Measurements from ENCODE around the gene IL1B. TPM values are rescaled to one million over a fixed set of nuclear protein-coding genes. Genes with fewer than 3 reads are reported as not detected.

IL1B gene
- total and polyA plus RNA-seq, 4 donors: 0.25 to 3.1 (median 0.76) TPM

DNA sequence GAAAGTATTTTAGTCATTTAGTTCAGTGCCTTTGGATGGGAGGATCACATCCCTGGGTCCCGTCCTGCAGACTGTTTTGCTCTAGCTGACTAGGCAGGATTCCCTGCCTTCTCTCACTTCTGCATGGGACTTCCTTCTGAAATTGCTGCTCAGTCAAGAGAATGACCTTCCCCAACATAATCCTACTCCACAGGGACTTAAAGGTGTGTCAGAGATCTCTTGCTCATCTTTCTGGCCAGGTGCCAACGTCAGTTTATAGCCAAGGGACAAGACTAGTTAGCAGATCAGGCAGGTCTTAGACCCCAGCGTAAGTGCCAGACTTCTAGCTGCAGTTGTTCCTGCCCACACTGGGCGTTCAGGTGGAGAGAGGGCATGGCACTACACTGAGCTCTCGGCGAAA lies 9.5 kb upstream of the IL1B start:
- Histone ChIP-seq H3K27me3 (ENCODE audit: control insufficient read depth in 4 of 4, insufficient read depth in 4 of 4, low read length in 3 of 4) (no peaks in the 10 kb centered on the region), H3K9ac (ENCODE audit: low read depth in 1 of 2, low read length in 2 of 2) (no peak overlapping the region), H3K4me3 (ENCODE audit: low read depth in 1 of 3, low read length in 3 of 3) (no peak overlapping the region), H3K36me3 (ENCODE audit: control insufficient read depth in 4 of 4, insufficient read depth in 3 of 4, low read depth in 1 of 4, low read length in 3 of 4) (no peaks in the 10 kb centered on the region), H3K4me1 (ENCODE audit: control insufficient read depth in 4 of 4, insufficient read depth in 4 of 4, low read length in 3 of 4) (no peaks in the 10 kb centered on the region), H3K9me3 (ENCODE audit: control insufficient read depth in 4 of 4, low read length in 3 of 4) (no peaks in the 10 kb centered on the region), H3K27ac (ENCODE audit: low read depth in 1 of 2, low read length in 2 of 2) (no peak overlapping the region)
- WGBS: 85% methylated on average over 6 of the region's 6 CpGs
- peak; percentile 19 for DNase-seq (ENCODE audit: low spot score)
- no peak for TF ChIP-seq JUND (IDR thresholded peaks at IDR 0.05)
- TF ChIP-seq, protein P1, sequence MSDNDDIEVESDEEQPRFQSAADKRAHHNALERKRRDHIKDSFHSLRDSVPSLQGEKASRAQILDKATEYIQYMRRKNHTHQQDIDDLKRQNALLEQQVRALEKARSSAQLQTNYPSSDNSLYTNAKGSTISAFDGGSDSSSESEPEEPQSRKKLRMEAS (IDR thresholded peaks at IDR 0.05): no peak
- no peak for TF ChIP-seq YY1 (IDR thresholded peaks at IDR 0.05)
- no peak for TF ChIP-seq FOXA1 (IDR thresholded peaks at IDR 0.05)
- no peak for TF ChIP-seq HNF4A (conservative IDR thresholded peaks at IDR 0.05)
- no peak for TF ChIP-seq RAD21 (IDR thresholded peaks at IDR 0.05)
- TF ChIP-seq HNF4G (IDR thresholded peaks at IDR 0.05): no peak
- TF ChIP-seq, protein P2, sequence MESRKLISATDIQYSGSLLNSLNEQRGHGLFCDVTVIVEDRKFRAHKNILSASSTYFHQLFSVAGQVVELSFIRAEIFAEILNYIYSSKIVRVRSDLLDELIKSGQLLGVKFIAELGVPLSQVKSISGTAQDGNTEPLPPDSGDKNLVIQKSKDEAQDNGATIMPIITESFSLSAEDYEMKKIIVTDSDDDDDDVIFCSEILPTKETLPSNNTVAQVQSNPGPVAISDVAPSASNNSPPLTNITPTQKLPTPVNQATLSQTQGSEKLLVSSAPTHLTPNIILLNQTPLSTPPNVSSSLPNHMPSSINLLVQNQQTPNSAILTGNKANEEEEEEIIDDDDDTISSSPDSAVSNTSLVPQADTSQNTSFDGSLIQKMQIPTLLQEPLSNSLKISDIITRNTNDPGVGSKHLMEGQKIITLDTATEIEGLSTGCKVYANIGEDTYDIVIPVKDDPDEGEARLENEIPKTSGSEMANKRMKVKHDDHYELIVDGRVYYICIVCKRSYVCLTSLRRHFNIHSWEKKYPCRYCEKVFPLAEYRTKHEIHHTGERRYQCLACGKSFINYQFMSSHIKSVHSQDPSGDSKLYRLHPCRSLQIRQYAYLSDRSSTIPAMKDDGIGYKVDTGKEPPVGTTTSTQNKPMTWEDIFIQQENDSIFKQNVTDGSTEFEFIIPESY (IDR thresholded peaks at IDR 0.05): no peak
- no peak for TF ChIP-seq EGR1 (IDR thresholded peaks at IDR 0.05; ENCODE audit: low read depth in 2 of 2)
- TF ChIP-seq, protein P3, sequence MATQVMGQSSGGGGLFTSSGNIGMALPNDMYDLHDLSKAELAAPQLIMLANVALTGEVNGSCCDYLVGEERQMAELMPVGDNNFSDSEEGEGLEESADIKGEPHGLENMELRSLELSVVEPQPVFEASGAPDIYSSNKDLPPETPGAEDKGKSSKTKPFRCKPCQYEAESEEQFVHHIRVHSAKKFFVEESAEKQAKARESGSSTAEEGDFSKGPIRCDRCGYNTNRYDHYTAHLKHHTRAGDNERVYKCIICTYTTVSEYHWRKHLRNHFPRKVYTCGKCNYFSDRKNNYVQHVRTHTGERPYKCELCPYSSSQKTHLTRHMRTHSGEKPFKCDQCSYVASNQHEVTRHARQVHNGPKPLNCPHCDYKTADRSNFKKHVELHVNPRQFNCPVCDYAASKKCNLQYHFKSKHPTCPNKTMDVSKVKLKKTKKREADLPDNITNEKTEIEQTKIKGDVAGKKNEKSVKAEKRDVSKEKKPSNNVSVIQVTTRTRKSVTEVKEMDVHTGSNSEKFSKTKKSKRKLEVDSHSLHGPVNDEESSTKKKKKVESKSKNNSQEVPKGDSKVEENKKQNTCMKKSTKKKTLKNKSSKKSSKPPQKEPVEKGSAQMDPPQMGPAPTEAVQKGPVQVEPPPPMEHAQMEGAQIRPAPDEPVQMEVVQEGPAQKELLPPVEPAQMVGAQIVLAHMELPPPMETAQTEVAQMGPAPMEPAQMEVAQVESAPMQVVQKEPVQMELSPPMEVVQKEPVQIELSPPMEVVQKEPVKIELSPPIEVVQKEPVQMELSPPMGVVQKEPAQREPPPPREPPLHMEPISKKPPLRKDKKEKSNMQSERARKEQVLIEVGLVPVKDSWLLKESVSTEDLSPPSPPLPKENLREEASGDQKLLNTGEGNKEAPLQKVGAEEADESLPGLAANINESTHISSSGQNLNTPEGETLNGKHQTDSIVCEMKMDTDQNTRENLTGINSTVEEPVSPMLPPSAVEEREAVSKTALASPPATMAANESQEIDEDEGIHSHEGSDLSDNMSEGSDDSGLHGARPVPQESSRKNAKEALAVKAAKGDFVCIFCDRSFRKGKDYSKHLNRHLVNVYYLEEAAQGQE (IDR thresholded peaks at IDR 0.05): no peak
- no peak for TF ChIP-seq TAF1 (conservative IDR thresholded peaks at IDR 0.05)
- no peak for TF ChIP-seq NR2F2 (IDR thresholded peaks at IDR 0.05)
- TF ChIP-seq FOXA2 (IDR thresholded peaks at IDR 0.05): no peak
- no peak for TF ChIP-seq SP1 (IDR thresholded peaks at IDR 0.05)

DNA sequence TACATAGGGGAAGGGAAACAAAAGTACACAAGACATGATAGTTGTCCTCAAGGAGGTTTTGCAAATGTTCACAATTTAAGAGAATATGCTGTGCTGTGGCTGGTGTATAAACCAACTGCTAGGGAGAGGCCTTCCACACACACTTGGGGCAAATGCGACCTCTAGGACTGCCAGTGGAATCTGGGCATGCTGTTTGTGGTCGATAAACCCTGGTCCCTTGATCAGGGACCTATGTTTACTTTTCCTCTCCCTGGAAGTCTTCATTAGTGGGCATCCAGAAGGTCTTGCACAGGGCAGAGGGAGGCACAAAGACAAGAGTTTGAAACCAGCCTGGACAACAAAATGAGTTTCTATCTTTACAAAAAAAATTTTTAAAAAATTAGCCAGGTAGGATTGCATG lies 7.3 kb upstream of the IL1B start:
- Histone ChIP-seq H3K27me3 (ENCODE audit: control insufficient read depth in 4 of 4, insufficient read depth in 4 of 4, low read length in 3 of 4) (no peaks in the 10 kb centered on the region), H3K9ac (ENCODE audit: low read depth in 1 of 2, low read length in 2 of 2) (no peak overlapping the region), H3K4me1 (ENCODE audit: control insufficient read depth in 4 of 4, insufficient read depth in 4 of 4, low read length in 3 of 4) (no peaks in the 10 kb centered on the region), H3K9me3 (ENCODE audit: control insufficient read depth in 4 of 4, low read length in 3 of 4) (no peaks in the 10 kb centered on the region), H3K36me3 (ENCODE audit: control insufficient read depth in 4 of 4, insufficient read depth in 3 of 4, low read depth in 1 of 4, low read length in 3 of 4) (no peaks in the 10 kb centered on the region), H3K4me3 (ENCODE audit: low read depth in 1 of 3, low read length in 3 of 3) (no peak overlapping the region), H3K27ac (ENCODE audit: low read depth in 1 of 2, low read length in 2 of 2) (no peak overlapping the region)
- DNase-seq (ENCODE audit: low spot score): no peak
- WGBS: 34% methylated on average over 2 of the region's 2 CpGs
- TF ChIP-seq FOXA2 (IDR thresholded peaks at IDR 0.05) (peak; percentile 62), EGR1 (IDR thresholded peaks at IDR 0.05; ENCODE audit: low read depth in 2 of 2) (no peak), YY1 (IDR thresholded peaks at IDR 0.05) (no peak), RXRA (IDR thresholded peaks at IDR 0.05) (peak; percentile 26 to 45), RAD21 (IDR thresholded peaks at IDR 0.05) (peak; percentile 17 to 56), HNF4G (IDR thresholded peaks at IDR 0.05) (no peak), JUND (IDR thresholded peaks at IDR 0.05) (peak in 1 of 2 donors; percentile 6), TAF1 (conservative IDR thresholded peaks at IDR 0.05) (no peak), GABPA (IDR thresholded peaks at IDR 0.05 in 1 of 2, conservative IDR thresholded peaks at IDR 0.05 in 1 of 2) (no peak), SP1 (IDR thresholded peaks at IDR 0.05) (no peak)
- TF ChIP-seq, protein P3 (IDR thresholded peaks at IDR 0.05): no peak
- TF ChIP-seq, protein P2 (IDR thresholded peaks at IDR 0.05): no peak
- TF ChIP-seq, protein P1 (IDR thresholded peaks at IDR 0.05): no peak
- TF ChIP-seq, protein P4, sequence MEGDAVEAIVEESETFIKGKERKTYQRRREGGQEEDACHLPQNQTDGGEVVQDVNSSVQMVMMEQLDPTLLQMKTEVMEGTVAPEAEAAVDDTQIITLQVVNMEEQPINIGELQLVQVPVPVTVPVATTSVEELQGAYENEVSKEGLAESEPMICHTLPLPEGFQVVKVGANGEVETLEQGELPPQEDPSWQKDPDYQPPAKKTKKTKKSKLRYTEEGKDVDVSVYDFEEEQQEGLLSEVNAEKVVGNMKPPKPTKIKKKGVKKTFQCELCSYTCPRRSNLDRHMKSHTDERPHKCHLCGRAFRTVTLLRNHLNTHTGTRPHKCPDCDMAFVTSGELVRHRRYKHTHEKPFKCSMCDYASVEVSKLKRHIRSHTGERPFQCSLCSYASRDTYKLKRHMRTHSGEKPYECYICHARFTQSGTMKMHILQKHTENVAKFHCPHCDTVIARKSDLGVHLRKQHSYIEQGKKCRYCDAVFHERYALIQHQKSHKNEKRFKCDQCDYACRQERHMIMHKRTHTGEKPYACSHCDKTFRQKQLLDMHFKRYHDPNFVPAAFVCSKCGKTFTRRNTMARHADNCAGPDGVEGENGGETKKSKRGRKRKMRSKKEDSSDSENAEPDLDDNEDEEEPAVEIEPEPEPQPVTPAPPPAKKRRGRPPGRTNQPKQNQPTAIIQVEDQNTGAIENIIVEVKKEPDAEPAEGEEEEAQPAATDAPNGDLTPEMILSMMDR (IDR thresholded peaks at IDR 0.05; ENCODE audit: low read depth, low read length, missing input control): no peak
- TF ChIP-seq, protein P5, sequence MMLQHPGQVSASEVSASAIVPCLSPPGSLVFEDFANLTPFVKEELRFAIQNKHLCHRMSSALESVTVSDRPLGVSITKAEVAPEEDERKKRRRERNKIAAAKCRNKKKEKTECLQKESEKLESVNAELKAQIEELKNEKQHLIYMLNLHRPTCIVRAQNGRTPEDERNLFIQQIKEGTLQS (IDR thresholded peaks at IDR 0.05): no peak
